Tibial artery (tissue), 4 donors: ENCODE data around the gene FKBP8.

ENCODE experiments used
- DNase-seq, 2 donors: peaks; one replicate each; pipeline ENCODE4 v3.0.0-alpha.2; 2019
- H3K27ac ChIP-seq, 2 donors: fragments of 200-600 bp; sonication (generic) in 1 of 2; 1 replicate in 1 of 2; 2 replicates in 1 of 2; pipeline ENCODE4 v1.5.1; 2018 to 2019; ENCODE audit warnings: mild to moderate bottlenecking in 1 of 2
- H3K27me3 ChIP-seq, 2 donors: fragments of 200-600 bp; sonication (generic) in 1 of 2; one replicate each; pipeline versions ENCODE4 v1.5.1 to v1.6.0; 2016 to 2019
- H3K36me3 ChIP-seq, 3 donors: fragments of 200-600 bp; sonication (generic) in 2 of 3; one replicate each; pipeline ENCODE4 v1.5.1; 2016 to 2019; ENCODE audit warnings: mild to moderate bottlenecking in 2 of 3
- H3K4me1 ChIP-seq, 4 donors: fragments of 200-600 bp; sonication (generic) in 2 of 4; 1 replicate in 3 of 4; 2 replicates in 1 of 4; pipeline ENCODE4 v1.5.1; 2016 to 2019
- H3K4me3 ChIP-seq, 2 donors: fragments of 200-600 bp; sonication (generic) in 1 of 2; 1 replicate in 1 of 2; 2 replicates in 1 of 2; pipeline ENCODE4 v1.5.1; 2018 to 2019; ENCODE audit warnings: mild to moderate bottlenecking in 2 of 2
- H3K9me3 ChIP-seq, 3 donors: fragments of 200-600 bp; sonication (generic) in 1 of 3; one replicate each; pipeline ENCODE4 v1.5.1; 2016 to 2019
- intact Hi-C: fragments of 100-400 bp; cut with DNase I; formaldehyde crosslinking; loops from one replicate; pipeline ENCODE4 v1.15.0; 2023; ENCODE audit warnings: low total_unique reads
- TF ChIP-seq, protein P1 (sequence below), 2 experiments: fragments of 200-600 bp in 1 of 2; fragments of 450-650 bp in 1 of 2; IDR thresholded peaks; one replicate each; pipeline ENCODE4 v1.5.1; 2017 to 2019; ENCODE audit warnings: antibody characterized with exemption in 2 of 2, mild to moderate bottlenecking in 1 of 2, moderate library complexity in 1 of 2

FKBP8 gene

DNA sequence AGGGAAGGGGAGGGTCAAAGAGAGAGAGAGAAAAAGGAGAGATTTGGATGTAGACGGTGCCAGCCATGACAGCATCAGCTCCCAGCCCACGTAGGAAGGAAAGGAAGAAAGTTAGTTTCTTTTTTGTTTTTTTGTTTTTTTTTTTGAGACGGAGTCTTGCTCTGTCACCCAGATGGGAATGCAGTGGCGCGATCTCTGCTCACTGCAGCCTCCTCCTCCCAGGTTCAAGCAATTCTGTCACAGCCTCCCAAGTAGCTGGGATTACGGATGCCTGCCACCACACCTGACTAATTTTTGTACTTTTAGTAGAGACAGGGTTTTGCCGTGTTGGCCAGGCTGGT is 49.1 kb downstream of the FKBP8 start:
- TF ChIP-seq, protein P1, sequence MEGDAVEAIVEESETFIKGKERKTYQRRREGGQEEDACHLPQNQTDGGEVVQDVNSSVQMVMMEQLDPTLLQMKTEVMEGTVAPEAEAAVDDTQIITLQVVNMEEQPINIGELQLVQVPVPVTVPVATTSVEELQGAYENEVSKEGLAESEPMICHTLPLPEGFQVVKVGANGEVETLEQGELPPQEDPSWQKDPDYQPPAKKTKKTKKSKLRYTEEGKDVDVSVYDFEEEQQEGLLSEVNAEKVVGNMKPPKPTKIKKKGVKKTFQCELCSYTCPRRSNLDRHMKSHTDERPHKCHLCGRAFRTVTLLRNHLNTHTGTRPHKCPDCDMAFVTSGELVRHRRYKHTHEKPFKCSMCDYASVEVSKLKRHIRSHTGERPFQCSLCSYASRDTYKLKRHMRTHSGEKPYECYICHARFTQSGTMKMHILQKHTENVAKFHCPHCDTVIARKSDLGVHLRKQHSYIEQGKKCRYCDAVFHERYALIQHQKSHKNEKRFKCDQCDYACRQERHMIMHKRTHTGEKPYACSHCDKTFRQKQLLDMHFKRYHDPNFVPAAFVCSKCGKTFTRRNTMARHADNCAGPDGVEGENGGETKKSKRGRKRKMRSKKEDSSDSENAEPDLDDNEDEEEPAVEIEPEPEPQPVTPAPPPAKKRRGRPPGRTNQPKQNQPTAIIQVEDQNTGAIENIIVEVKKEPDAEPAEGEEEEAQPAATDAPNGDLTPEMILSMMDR (IDR thresholded peaks at IDR 0.05) = no peak
- Histone ChIP-seq H3K27ac (no peak overlapping the region), H3K9me3 (no peaks in the 10 kb centered on the region), H3K4me3 (no peak overlapping the region), H3K36me3 (no peaks in the 10 kb centered on the region), H3K4me1 (peaks cover 0 to 79% (median 48%) of the 10 kb centered on the region in 4 donors), H3K27me3 (no peaks in the 10 kb centered on the region)
- no peak for DNase-seq
- intact Hi-C loops = no loop called here

- H3K36me3 ChIP-seq = no peaks in the 10 kb centered on the region
- peak overlapping the region in 1 of 2 donors; percentile 17 for H3K27ac ChIP-seq
- H3K4me1 ChIP-seq = peaks cover 0 to 79% (median 48%) of the 10 kb centered on the region in 4 donors
- intact Hi-C loops = no loop called here
- no peaks in the 10 kb centered on the region for H3K27me3 ChIP-seq
- DNase-seq = no peak
- no peaks in the 10 kb centered on the region for H3K9me3 ChIP-seq
- no peak overlapping the region for H3K4me3 ChIP-seq
- TF ChIP-seq, protein P1 (IDR thresholded peaks at IDR 0.05) = no peak
Observed at GRCh38 chr19:18493440-18494266, 49.7 kb downstream of the FKBP8 start.

DNA sequence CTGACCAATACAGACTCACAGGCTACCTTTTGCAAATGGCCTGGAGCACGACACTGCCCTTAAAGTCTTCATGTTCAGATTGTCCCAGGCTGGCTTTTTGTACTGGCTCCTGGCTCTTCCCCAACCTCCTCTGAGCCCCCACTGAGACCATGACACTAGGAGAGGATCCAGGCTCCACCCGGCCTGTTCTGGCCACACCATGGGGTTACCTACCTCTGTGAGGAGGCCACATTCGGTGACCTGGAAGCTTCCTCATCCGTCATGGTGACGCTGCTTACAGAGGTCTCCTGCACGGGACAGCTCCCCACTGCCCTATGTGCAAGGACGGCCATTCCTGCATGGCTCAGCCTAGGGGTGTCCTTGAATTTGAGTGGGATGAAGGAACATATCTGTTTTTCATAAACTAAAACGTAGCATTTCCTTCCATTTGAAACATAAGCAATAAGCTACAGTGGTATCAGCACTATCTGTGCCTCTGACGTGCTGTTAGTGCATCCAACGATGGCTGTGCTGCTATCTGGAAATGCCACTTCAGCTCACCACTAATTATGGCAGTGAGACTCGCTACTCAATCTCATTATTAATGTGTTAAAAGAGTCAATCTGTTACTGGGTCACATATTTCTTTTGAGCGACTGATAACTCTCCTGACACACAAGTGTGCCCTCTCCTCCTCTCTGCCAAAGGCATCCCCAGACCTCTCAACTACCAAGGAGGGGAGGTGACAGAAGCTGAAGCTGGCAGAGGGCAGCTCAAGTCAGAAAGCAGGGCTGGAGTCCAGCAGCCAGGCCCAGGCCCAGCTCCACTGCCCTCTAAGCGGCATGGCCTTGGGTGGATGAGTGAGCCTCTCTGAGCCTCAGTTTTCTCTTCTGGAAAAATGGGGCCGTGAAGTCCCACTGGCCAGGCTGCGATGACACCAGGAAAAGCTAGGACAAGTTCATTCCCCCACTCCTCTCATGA is 51.1 kb downstream of the FKBP8 start:
- intact Hi-C loops = no loop called here
- Histone ChIP-seq H3K36me3 (no peaks in the 10 kb centered on the region), H3K4me3 (no peak overlapping the region), H3K27ac (no peak overlapping the region), H3K27me3 (no peaks in the 10 kb centered on the region), H3K9me3 (no peaks in the 10 kb centered on the region), H3K4me1 (peaks cover 0 to 79% (median 59%) of the 10 kb centered on the region in 4 donors)
- TF ChIP-seq, protein P1 (IDR thresholded peaks at IDR 0.05) = no peak
- DNase-seq = no peak

DNA sequence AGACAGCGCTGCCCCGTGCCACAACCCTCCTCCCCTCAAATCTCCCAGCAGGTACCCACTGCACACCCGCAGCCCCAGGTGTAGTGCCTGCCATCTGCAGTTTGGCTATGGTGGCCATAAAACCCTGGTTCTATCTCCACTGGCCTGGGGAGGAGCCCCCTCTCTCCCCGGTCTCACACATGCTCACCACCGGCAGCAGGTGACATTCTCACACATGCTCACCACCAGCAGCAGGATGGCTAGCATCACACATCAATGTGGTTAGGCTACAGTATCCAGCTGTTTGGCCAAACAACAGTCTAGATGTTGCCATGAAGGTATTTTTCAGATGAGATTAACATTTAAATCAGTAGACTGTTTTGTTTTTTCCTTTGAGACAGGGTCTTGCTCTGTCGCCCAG is 52.6 kb downstream of the FKBP8 start:
- no peaks in the 10 kb centered on the region for H3K27me3 ChIP-seq
- intact Hi-C loops = no loop called here
- H3K4me1 ChIP-seq = peaks cover 0 to 79% (median 60%) of the 10 kb centered on the region in 4 donors
- H3K27ac ChIP-seq = no peak overlapping the region
- H3K4me3 ChIP-seq = no peak overlapping the region
- TF ChIP-seq, protein P1 (IDR thresholded peaks at IDR 0.05) = no peak
- no peaks in the 10 kb centered on the region for H3K9me3 ChIP-seq
- no peak for DNase-seq
- H3K36me3 ChIP-seq = no peaks in the 10 kb centered on the region

GRCh38 chr19:18489627-18490184 is 53.7 kb downstream of the FKBP8 start:
- H3K27me3 ChIP-seq = no peaks in the 10 kb centered on the region
- H3K36me3 ChIP-seq = no peaks in the 10 kb centered on the region
- H3K27ac ChIP-seq = no peak overlapping the region
- DNase-seq = no peak
- no peak overlapping the region for H3K4me3 ChIP-seq
- TF ChIP-seq, protein P1 (IDR thresholded peaks at IDR 0.05) = no peak
- no peaks in the 10 kb centered on the region for H3K9me3 ChIP-seq
- intact Hi-C loops = no loop called here
- peaks cover 0 to 78% (median 56%) of the 10 kb centered on the region in 4 donors for H3K4me1 ChIP-seq
